Peyer's patch (tissue), 4 donors: Measurements from ENCODE around the gene LAMA5. TPM values are rescaled to one million over a fixed set of nuclear protein-coding genes. Genes with fewer than 3 reads are reported as not detected.

ENCODE experiments used
- DNase-seq, 3 donors: peaks; one replicate each; pipeline ENCODE4 v3.0.0-alpha.2; 2017 to 2019
- H3K27ac ChIP-seq, 4 donors: fragments of 200-600 bp; sonication (generic); one replicate each; pipeline ENCODE4 v1.5.1; 2016 to 2019
- H3K27me3 ChIP-seq, 2 donors: fragments of 200-600 bp; sonication (generic); one replicate each; pipeline ENCODE4 v1.5.1; 2019
- H3K36me3 ChIP-seq, 3 donors: fragments of 200-600 bp; sonication (generic); one replicate each; pipeline ENCODE4 v1.5.1; 2016 to 2019
- H3K4me1 ChIP-seq, 4 donors: fragments of 200-600 bp; sonication (generic); one replicate each; pipeline ENCODE4 v1.5.1; 2016 to 2019
- H3K4me3 ChIP-seq, 4 donors: fragments of 200-600 bp; sonication (generic); 1 replicate in 3 of 4; 2 replicates in 1 of 4; pipeline ENCODE4 v1.5.1; 2016 to 2019; ENCODE audit warnings: mild to moderate bottlenecking in 1 of 4
- H3K9me3 ChIP-seq, 4 donors: fragments of 200-600 bp; sonication (generic); one replicate each; pipeline ENCODE4 v1.5.1; 2016 to 2019; ENCODE audit warnings: mild to moderate bottlenecking in 1 of 4
- CTCF ChIP-seq, 6 experiments: fragments of 450-650 bp in 4 of 6; fragments of 200-600 bp in 2 of 6; sonication (generic) in 1 of 6; IDR thresholded peaks; one replicate each; pipeline ENCODE4 v1.5.1; 2017 to 2019; ENCODE audit warnings: antibody characterized with exemption in 6 of 6, mild to moderate bottlenecking in 3 of 6, moderate library complexity in 1 of 6
- POLR2A ChIP-seq, 2 donors: fragments of 450-650 bp; IDR thresholded peaks; one replicate each; pipeline ENCODE4 v1.5.1; 2017; ENCODE audit warnings: antibody characterized with exemption in 2 of 2, mild to moderate bottlenecking in 2 of 2, moderate library complexity in 2 of 2
- total RNA-seq, 4 donors: library from RNA; depleted of rRNA; stranded (reverse); fragments of >200 nt; gene quantifications; one replicate each; pipeline ENCODE4 v1.1.0, GENCODE V29; 2016

The LAMA5 gene
- total RNA-seq, 4 donors from 2014 or later: 31.2 to 328 (median 87.3) TPM

GRCh38 chr20:62327726-62328495, 39.2 kb downstream of the LAMA5 start:
- no peak overlapping the region for H3K4me3 ChIP-seq
- H3K9me3 ChIP-seq: no peaks in the 10 kb centered on the region
- TF ChIP-seq CTCF (IDR thresholded peaks at IDR 0.05) (no peak), POLR2A (IDR thresholded peaks at IDR 0.05) (no peak)
- no peaks in the 10 kb centered on the region for H3K27me3 ChIP-seq
- no peak overlapping the region for H3K27ac ChIP-seq
- H3K4me1 ChIP-seq: no peaks in the 10 kb centered on the region
- no peak for DNase-seq
- peaks cover 0 to 52% (median 0%) of the 10 kb centered on the region in 3 donors for H3K36me3 ChIP-seq

- H3K9me3 ChIP-seq: no peaks in the 10 kb centered on the region
- no peak for DNase-seq
- no peak overlapping the region for H3K4me3 ChIP-seq
- H3K27me3 ChIP-seq: no peaks in the 10 kb centered on the region
- TF ChIP-seq CTCF (IDR thresholded peaks at IDR 0.05) (no peak), POLR2A (IDR thresholded peaks at IDR 0.05) (no peak)
- no peak overlapping the region for H3K27ac ChIP-seq
- no peaks in the 10 kb centered on the region for H3K4me1 ChIP-seq
- peaks cover 0 to 49% (median 0%) of the 10 kb centered on the region in 3 donors for H3K36me3 ChIP-seq
Measured at GRCh38 chr20:62326959-62327725, 40.0 kb downstream of the LAMA5 start.

- H3K27ac ChIP-seq: no peak overlapping the region
- H3K4me1 ChIP-seq: no peaks in the 10 kb centered on the region
- no peaks in the 10 kb centered on the region for H3K27me3 ChIP-seq
- no peak overlapping the region for H3K4me3 ChIP-seq
- DNase-seq: no peak
- TF ChIP-seq POLR2A (IDR thresholded peaks at IDR 0.05) (no peak), CTCF (IDR thresholded peaks at IDR 0.05) (no peak)
- peaks cover 0 to 53% (median 0%) of the 10 kb centered on the region in 3 donors for H3K36me3 ChIP-seq
- no peaks in the 10 kb centered on the region for H3K9me3 ChIP-seq
Measured at GRCh38 chr20:62326559-62326958, 40.6 kb downstream of the LAMA5 start.

GRCh38 chr20:62325172-62325905, 41.8 kb downstream of the LAMA5 start:
- Histone ChIP-seq H3K27me3 (no peaks in the 10 kb centered on the region), H3K9me3 (no peaks in the 10 kb centered on the region), H3K27ac (no peak overlapping the region), H3K36me3 (peaks cover 0 to 53% (median 0%) of the 10 kb centered on the region in 3 donors), H3K4me3 (no peak overlapping the region), H3K4me1 (no peaks in the 10 kb centered on the region)
- DNase-seq: no peak
- no peak for TF ChIP-seq POLR2A (IDR thresholded peaks at IDR 0.05)
- TF ChIP-seq CTCF (IDR thresholded peaks at IDR 0.05): no peak

- Histone ChIP-seq H3K27me3 (no peaks in the 10 kb centered on the region), H3K27ac (no peak overlapping the region), H3K36me3 (peaks cover 0 to 45% (median 0%) of the 10 kb centered on the region in 3 donors), H3K4me3 (no peak overlapping the region), H3K9me3 (no peaks in the 10 kb centered on the region), H3K4me1 (no peaks in the 10 kb centered on the region)
- DNase-seq: no peak
- TF ChIP-seq POLR2A (IDR thresholded peaks at IDR 0.05): no peak
- no peak for TF ChIP-seq CTCF (IDR thresholded peaks at IDR 0.05)
Measured at GRCh38 chr20:62323980-62324906, 42.9 kb downstream of the LAMA5 start.
